NCI-H2029 (cell line): ENCODE results near the gene SKIC8.
A peak's percentile ranks its signal among the peaks of the same experiment; 100 is the strongest.
"Not testable (repeated sequence)": the region's sequence is repeated elsewhere in the genome, so short reads cannot be mapped to it uniquely, and the experiment has no call there.

Experiments used
- DNase-seq: peaks from one replicate; lab custom pipeline; 2025; lab: John Stamatoyannopoulos, UW

SKIC8 gene

DNA sequence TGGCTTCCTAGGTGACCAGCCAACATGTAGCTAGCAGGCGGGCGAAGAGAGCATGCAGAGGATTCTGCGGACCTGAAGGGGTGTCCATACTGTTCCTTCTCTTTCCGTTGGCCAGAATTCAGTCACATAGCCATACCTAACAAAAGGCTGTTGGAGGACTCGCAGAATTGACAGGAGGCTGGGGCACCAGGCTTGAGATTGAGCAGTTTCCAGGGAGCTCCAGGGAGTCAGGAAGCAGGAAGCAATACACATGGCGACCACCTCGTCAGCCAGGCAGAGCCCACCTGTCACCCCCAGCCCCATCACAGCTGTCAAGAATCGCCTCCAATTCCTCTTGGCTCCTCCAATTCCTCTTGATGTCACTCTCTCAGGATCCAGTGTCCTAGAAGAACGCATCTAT, 48.3 kb downstream of the SKIC8 start:
- no peak for DNase-seq

DNA sequence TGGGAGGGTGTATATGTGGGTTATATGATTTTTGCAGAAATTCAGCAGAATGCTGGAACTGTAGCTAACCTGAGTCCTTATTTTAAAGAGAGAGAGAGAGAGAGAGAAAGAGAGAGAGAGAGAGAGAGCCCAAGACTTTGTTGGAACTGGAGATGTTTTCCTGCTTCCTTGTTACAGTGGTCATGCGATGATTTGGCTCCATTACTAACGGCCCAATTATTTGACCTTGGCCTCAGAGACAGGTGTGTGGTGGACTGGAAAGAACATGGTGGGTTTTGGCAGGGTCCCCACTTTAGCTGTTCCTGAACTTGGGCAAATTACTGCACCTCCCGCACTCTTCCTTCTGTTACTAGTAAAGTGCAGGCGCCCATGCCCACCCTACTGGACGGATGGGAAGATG, 50.3 kb downstream of the SKIC8 start:
- no peak for DNase-seq

DNA sequence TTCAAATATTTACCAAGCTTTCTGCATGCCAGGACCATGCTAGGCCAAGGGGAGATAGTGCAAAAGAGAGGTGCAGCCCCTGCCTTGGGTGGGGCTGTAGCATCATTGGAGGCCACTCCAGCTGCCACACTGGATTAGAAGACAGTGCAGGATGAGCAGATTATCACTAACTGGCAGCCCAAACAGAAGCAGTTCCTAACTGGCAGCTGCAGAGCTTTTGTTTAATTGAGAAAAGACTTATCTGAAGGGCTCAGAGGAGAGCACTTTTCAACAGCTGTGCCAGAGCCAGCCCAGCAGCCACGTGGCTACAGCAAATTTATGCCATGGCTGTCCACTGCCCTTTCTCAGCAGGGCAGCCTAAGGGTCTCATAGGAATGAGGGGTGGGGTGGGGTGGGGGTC, 51.5 kb downstream of the SKIC8 start:
- no peak for DNase-seq

DNA sequence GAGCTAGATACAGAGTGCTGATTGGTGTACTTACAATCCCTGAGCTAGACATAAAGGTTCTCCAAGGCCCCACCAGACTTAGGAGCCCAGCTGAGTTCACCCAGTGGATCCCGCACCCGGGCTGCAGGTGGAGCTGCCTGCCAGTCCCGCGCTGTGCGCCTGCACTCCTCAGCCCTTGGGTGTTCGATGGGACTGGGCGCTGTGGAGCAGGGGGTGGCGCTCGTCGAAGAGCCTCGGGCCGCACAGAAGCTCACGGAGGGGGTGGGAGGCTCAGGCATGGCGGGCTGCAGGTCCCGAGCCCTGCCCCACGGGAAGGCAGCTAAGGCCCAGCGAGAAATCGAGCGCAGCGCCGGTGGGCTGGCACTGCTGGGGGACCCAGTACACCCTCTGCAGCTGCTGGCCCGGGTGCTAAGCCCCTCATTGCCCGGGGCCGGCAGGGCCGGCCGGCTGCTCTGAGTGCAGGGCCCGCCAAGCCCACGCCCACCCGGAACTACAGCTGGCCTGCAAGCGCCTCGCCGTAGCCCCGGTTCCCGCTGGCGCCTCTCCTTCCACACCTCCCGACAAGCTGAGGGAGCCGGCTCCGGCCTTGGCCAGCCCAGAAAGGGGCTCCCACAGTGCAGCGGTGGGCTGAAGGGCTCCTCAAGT, 53.3 kb downstream of the SKIC8 start:
- not testable (repeated sequence) for DNase-seq

DNA sequence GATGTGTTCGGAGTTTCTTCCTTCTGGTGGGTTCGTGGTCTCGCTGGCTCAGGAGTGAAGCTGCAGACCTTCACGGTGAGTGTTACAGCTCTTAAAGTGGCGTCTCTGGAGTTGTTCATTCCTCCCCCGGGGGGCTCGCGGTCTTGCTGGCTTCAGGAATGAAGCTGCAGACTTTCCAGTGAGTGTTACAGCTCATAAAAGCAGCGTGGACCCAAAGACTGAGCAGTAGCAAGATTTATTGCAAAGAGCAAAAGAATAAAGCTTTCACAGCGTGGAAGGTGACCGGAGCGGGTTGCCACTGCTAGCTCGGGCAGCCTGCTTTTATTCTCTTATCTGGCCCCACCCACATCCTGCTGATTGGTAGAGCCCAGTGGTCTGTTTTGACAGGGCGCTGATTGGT, 54.0 kb downstream of the SKIC8 start:
- not testable (repeated sequence) for DNase-seq

DNA sequence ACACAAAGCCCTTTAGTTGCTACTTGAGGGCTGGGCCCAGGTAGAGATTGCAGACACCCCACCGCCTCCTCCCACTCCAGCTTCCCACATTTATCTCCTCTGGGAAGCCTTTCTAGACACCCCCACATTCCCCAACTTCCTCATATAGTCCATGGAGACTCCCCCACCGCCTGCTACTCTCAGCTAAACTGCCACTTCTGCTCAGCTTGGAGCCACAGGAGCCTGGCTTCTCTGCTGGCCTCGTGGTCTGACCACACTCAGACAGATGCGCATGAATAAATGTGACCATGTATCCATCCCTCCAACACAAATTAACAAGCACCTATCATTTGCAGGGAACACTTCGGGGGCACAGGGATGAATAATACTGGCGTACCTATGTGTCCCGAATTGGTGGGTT, 54.5 kb downstream of the SKIC8 start:
- DNase-seq: no peak

DNA sequence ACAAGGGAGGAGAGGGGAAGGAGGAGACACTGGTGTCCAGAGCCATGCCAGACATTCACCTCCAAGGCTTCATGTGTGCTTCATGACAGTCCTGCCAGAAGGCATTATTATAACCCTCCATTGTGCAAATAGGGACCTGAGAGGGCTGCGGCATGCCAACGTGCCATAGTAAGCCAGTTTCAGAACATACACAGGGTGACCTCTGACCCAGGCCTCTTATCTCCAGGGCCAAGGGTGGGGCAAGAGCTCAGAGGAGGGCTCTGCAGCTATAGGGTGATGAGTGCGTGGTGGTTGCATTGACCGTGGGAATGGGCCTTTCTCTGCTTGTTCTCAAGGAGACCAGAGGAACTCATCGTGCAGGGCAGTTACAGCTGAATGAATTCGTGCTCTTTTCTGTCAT, 55.3 kb downstream of the SKIC8 start:
- DNase-seq: no peak

DNA sequence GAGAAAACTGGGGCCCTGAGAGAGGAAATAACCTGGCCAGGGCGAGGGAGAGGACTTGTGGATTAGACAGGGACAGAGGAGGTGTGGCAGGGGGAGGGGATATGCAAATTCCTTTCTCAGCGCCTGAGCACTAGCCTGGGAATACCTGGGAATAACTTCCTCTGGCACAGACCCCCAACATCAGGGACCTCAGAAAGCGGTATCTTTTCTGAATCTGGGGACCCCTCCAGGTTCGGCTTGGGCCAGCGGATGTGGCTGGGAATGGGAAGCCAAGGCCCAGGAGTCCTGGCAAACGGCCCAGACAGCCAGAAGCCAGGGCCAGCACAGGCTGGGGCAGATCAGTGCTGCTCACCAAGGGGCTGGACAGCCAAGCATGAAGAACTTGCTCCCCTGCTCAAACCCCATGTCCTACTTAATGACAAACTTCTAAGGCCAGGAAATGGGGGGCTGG, 55.9 kb downstream of the SKIC8 start:
- DNase-seq: no peak

DNA sequence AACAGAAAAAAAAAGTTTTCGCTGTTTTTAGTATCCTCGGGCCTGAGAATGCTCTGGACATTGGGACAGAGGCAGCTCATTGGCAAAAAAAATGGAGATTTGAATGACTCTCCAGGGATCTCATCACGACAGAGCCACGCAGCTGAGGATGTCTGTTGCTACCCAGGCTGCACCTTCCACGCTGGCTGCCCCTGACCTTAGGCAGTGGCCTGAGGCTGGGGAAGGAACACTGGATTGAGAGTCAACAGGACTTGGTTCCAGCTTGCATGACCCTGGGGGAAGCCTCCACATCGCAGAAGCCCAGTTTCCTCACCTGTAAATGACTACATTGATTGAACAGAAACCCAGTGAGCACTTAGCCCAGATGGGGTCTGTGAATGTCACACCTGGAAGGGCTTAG, 56.4 kb downstream of the SKIC8 start:
- DNase-seq: no peak

DNA sequence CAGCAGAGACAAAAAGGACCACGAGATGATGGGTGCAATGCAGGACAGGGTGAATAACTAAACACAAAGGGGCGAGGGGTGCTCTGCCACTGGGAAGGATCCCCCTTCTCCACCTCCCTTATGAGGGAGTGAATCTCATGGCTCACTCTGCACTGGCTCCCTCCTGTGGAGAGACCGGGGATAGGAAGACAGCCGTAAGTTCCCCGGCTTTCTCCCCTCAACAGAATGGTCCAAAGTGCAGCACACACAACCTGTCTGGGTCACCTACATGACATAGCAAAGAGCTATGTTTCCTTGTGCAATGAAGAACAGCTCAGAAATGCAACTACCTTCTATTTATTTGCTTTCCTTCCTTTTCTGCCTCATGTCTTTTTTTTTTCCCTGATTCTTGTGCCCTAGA, 57.3 kb downstream of the SKIC8 start:
- no peak for DNase-seq

DNA sequence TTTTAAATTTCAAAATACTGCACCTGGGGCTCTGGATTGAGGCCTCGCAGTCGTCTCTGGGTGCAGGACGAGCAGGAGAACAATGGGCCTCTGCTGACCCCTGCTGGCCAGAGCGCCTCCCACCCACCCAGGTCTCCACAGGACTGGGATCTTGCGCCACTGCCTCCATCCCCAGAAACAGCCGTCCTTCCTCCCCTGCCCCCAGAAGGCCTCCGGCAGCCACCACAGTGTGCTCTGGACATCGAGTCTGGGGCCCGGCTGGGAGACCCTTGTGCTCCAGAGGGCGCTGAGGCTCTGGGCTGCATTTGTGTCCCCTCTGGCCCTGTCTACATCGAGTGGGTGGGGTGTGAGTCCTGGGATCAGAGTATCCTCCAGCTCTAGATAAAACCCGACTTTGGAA, 58.4 kb downstream of the SKIC8 start:
- DNase-seq: peak; percentile 27

DNA sequence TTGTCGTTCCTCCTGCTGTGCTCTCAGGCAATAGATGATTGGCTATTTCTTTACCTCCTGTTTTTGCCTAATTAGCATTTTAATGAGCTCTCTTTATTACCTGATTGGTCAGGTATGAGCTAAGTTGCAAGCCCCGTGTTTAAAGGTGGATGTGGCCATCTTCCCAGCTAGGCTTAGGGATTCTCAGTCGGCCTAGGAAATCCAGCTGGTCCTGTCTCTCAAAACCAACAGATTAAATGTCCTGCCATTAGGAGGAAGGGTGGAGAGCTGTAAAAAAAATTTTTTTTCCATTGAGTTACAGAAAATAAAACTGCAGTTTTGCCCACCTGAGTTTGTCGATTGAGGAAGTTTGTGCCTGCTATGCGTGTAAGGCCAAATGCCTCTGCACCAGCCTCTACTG, 59.6 kb downstream of the SKIC8 start:
- no peak for DNase-seq

DNA sequence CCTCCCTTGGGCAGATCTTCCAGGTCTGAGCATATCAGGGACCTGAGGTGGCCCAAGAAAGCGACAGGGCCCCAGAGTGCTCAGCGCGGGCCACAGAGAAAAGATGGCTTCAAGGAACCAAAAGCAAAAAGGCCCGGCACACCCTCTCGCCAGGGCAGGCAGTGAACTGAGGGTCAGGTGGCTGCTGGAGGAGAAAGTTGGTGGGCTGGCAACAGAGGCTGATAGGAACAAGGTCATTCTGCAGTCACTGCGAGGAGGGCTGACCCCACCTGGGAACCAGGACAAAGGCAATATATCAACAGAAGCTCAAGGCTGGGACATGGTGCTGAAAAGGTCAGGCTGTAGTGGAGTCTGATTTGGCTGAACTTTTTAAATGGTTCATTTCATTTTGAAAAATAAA, 62.3 kb downstream of the SKIC8 start:
- no peak for DNase-seq

DNA sequence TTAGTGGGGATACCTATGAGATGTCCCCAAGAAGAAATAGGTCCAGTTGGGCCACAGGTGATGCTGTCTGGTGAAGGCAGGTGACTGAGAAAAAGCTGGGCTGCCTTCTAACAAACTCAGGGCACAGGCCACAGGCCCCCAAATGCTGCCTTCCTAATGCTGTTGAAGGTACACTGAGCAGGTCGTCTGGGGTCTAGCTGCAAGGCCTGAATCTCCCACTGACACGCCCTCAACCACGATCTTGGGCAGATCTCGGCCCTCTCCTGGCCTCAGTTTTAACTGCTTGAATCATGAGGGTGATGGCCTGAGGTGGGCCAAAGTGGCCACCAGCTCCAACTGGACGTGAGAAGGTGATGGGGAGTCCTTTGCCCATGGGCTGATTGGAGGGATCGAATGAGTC, 62.9 kb downstream of the SKIC8 start:
- DNase-seq: no peak

DNA sequence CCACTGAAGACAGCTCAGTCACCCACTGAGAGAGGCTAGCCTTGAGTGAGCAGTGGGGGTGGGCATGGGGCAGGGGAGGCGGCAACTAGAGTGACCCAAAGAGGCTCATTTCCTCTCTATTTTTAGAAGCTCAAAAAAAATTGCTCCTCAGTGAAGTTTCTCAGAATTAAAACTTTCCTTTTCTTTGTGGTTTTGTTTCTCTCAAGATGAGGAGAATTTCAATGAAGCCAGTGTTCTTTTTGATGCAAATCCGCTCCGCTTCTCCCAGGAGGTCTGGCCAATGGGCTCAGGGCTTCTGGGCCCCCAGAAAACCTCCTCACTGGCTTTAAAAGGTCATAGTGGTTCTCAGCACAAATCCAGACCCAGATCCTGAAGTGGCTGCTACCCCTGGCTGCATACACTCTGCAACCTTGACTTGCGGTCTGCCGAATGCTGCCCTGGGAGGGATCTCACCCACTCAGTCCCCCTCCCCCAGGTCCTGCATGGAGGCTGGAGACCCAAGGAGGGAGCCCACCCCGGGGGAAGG, 64.8 kb downstream of the SKIC8 start, which contains the start of gene ACSBG1:
TSS of gene ACSBG1 (minus strand) at position 51 of the 526 bp plus-strand sequence. CDS start 64 bp downstream, outside the sequence.
- DNase-seq: no peak

DNA sequence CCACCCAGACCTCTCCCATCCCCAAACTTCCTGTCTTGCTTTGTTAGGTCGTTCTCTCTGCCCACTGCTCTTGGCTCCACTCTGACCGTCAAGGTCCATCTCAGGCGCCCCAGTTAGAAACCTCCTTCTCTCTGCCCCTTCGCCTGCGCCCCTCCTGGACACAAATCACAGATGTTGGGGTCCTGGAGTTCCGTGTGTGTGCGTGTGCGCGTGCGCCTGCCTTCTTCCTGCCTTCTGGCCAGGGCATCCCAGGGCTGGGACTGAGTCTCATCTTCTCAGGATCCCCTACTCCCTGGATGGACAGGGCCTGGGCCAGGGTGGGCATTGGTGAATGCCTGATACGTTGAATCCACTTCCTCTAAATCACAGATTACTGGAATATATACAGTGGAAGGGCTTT, 65.9 kb downstream of the SKIC8 start:
- DNase-seq: no peak
